ENCODE measurements around the gene TSPAN5. TPM values are rescaled to one million over a fixed set of nuclear protein-coding genes. Genes with fewer than 3 reads are reported as not detected.
A peak's percentile ranks its signal among the peaks of the same experiment; 100 is the strongest.

The TSPAN5 gene
- total RNA-seq, 2 donors from 2014 or later = 7.4 to 11.8 TPM

DNA sequence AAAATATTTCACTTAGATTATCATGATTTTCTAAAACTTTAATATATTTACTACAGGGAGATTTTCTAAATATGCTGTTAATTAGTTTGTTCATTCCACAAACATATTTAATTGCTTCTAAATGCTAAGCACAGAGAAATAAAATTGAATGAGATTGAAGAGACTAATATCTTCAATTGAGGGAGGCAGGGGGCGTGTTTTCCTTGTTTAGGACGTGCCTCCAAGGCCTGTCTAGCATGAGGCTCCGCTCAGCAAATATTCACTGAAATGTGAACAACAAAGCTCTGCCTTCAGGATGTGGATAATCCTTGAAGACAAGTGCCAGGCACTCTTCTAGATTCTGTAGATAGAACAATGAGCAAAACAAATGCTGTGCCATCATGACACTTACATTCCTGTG is 98.1 kb downstream of the TSPAN5 start:
- H3K27ac ChIP-seq (ENCODE audit: low read depth, low read length) = no peak overlapping the region
- no peaks in the 10 kb centered on the region for H3K27me3 ChIP-seq (ENCODE audit: control insufficient read depth, insufficient read depth, low read length, poor library complexity, severe bottlenecking)
- Mint-ChIP-seq H3K27ac (no peak overlapping the region), H3K27me3 (ENCODE audit: insufficient read depth) (no peaks in the 10 kb centered on the region), H3K36me3 (ENCODE audit: low read depth) (no peaks in the 10 kb centered on the region), H3K4me3 (no peak overlapping the region), H3K4me1 (peaks cover 40% of the 10 kb centered on the region), H3K9me3 (peaks cover 3% of the 10 kb centered on the region)
- no peak overlapping the region for H3K9ac ChIP-seq (ENCODE audit: extremely low read depth, low read length, poor library complexity, severe bottlenecking)
- H3K4me1 ChIP-seq (ENCODE audit: control insufficient read depth, insufficient read depth, low read length) = no peaks in the 10 kb centered on the region
- 88 to 95% methylated on average over 3 of the region's 3 CpGs for WGBS, 2 experiments (ENCODE audit: insufficient coverage in 1 of 2, insufficient read length in 1 of 2)
- no peaks in the 10 kb centered on the region for H3K36me3 ChIP-seq (ENCODE audit: control insufficient read depth, insufficient read depth, low read length)
- H3K4me3 ChIP-seq (ENCODE audit: low read length) = no peak overlapping the region
- TF ChIP-seq, protein P1, sequence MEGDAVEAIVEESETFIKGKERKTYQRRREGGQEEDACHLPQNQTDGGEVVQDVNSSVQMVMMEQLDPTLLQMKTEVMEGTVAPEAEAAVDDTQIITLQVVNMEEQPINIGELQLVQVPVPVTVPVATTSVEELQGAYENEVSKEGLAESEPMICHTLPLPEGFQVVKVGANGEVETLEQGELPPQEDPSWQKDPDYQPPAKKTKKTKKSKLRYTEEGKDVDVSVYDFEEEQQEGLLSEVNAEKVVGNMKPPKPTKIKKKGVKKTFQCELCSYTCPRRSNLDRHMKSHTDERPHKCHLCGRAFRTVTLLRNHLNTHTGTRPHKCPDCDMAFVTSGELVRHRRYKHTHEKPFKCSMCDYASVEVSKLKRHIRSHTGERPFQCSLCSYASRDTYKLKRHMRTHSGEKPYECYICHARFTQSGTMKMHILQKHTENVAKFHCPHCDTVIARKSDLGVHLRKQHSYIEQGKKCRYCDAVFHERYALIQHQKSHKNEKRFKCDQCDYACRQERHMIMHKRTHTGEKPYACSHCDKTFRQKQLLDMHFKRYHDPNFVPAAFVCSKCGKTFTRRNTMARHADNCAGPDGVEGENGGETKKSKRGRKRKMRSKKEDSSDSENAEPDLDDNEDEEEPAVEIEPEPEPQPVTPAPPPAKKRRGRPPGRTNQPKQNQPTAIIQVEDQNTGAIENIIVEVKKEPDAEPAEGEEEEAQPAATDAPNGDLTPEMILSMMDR (conservative IDR thresholded peaks at IDR 0.05) = peak; percentile 25
- H3K9me3 ChIP-seq (ENCODE audit: control insufficient read depth, low read length) = no peaks in the 10 kb centered on the region
- no peak for DNase-seq

DNA sequence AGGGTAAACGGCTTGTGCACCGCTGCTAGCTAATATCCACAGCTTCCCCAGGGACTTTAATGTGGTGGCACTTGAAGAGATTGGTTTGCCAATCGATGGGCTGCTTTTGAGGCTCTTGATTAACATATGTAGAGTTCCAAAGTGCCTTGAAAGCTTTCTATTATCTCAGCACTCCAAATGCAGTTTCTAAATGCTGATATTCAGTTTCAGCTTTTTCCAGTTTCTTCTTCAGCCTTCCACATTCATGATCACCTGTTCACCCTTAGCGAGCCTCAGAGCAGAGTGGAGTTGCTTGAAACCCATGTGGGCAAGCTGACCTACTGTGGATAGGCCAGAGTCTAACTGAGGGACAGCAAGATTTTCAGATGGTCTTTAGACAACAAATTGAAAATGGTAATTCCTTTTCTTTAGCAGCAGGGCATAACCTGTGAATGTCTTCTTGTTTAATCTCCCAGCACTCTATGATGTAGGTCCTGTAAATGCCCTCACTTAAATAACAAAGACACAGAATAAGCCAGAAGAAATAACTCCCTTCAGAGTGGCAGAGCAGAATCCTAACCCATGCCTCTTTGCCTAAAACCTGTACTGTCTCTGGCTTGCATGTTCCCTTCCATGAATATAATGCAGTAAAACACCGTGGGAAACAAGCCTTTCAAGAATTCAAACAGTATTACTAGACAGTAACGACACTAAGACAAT is 99.8 kb downstream of the TSPAN5 start:
- Mint-ChIP-seq H3K27ac (peak overlapping the region; percentile 68), H3K4me1 (peaks cover 31% of the 10 kb centered on the region), H3K27me3 (ENCODE audit: insufficient read depth) (no peaks in the 10 kb centered on the region), H3K36me3 (ENCODE audit: low read depth) (no peaks in the 10 kb centered on the region), H3K4me3 (no peak overlapping the region), H3K9me3 (peaks cover 3% of the 10 kb centered on the region)
- TF ChIP-seq, protein P1 (conservative IDR thresholded peaks at IDR 0.05) = no peak
- H3K4me1 ChIP-seq (ENCODE audit: control insufficient read depth, insufficient read depth, low read length) = no peaks in the 10 kb centered on the region
- no peaks in the 10 kb centered on the region for H3K9me3 ChIP-seq (ENCODE audit: control insufficient read depth, low read length)
- WGBS, 2 experiments (ENCODE audit: insufficient coverage in 1 of 2, insufficient read length in 1 of 2) = 38 to 45% methylated on average over 5 to 6 of the region's 6 CpGs
- no peak overlapping the region for H3K27ac ChIP-seq (ENCODE audit: low read depth, low read length)
- no peak overlapping the region for H3K4me3 ChIP-seq (ENCODE audit: low read length)
- H3K36me3 ChIP-seq (ENCODE audit: control insufficient read depth, insufficient read depth, low read length) = no peaks in the 10 kb centered on the region
- no peak overlapping the region for H3K9ac ChIP-seq (ENCODE audit: extremely low read depth, low read length, poor library complexity, severe bottlenecking)
- H3K27me3 ChIP-seq (ENCODE audit: control insufficient read depth, insufficient read depth, low read length, poor library complexity, severe bottlenecking) = no peaks in the 10 kb centered on the region
- DNase-seq = peak; percentile 65

DNA sequence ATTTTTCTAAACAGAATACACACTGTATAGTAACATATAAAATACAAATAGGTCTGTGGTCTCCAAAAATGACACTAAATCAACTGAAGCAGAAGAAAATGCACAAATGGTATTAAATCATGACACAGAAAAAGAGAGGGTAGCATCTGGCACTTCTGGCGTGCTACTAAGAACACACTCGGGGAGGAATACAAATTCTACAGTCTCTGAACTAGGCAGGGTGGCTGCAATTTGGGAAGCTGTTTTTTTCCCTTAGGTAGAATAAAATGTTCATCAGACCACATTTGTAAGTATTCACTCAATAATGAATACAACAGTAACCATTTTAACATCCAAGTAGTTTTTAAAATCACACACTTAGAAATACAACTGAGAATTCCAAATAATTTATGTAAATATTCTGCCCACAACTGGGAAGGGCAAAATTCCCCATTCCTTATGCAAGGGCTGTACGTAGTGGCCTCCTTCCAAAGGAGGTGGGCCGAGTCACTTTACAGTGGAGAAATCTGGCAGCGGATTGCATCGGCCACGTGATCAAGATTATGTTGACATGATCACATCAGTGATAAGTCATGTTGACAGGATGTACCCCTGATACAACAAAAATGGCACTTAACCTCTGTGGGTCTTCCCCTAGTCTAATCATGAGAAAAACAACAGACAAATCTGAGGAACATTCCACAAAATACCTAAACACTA is 101.1 kb downstream of the TSPAN5 start:
- H3K27ac Mint-ChIP-seq = peak overlapping the region; percentile 37
- Histone ChIP-seq H3K9me3 (ENCODE audit: control insufficient read depth, low read length) (no peaks in the 10 kb centered on the region), H3K36me3 (ENCODE audit: control insufficient read depth, insufficient read depth, low read length) (no peaks in the 10 kb centered on the region), H3K4me1 (ENCODE audit: control insufficient read depth, insufficient read depth, low read length) (no peaks in the 10 kb centered on the region), H3K9ac (ENCODE audit: extremely low read depth, low read length, poor library complexity, severe bottlenecking) (no peak overlapping the region), H3K4me3 (ENCODE audit: low read length) (no peak overlapping the region), H3K27me3 (ENCODE audit: control insufficient read depth, insufficient read depth, low read length, poor library complexity, severe bottlenecking) (no peaks in the 10 kb centered on the region), H3K27ac (ENCODE audit: low read depth, low read length) (no peak overlapping the region)
- TF ChIP-seq, protein P1 (conservative IDR thresholded peaks at IDR 0.05) = no peak
- H3K4me1 Mint-ChIP-seq = peaks cover 31% of the 10 kb centered on the region
- DNase-seq = no peak
- 81 to 86% methylated on average over 4 to 7 of the region's 7 CpGs for WGBS, 2 experiments (ENCODE audit: insufficient coverage in 1 of 2, insufficient read length in 1 of 2)
- no peak overlapping the region for H3K4me3 Mint-ChIP-seq
- H3K36me3 Mint-ChIP-seq (ENCODE audit: low read depth) = no peaks in the 10 kb centered on the region
- peaks cover 3% of the 10 kb centered on the region for H3K9me3 Mint-ChIP-seq
- no peaks in the 10 kb centered on the region for H3K27me3 Mint-ChIP-seq (ENCODE audit: insufficient read depth)

Measured in endodermal cell (in vitro differentiated cells).